Spleen (tissue), 7 donors: ENCODE measurements around the gene TOM1L2.

Experiments
- POLR2A ChIP-seq, 3 donors: fragments of 450-650 bp; IDR thresholded peaks; one replicate each; pipeline ENCODE4 v1.5.1; 2017; ENCODE audit warnings: antibody characterized with exemption in 3 of 3, mild to moderate bottlenecking in 1 of 3
- TF ChIP-seq, protein P1 (sequence below), 11 experiments: fragments of 200-600 bp in 7 of 11; fragments of 450-650 bp in 4 of 11; sonication (generic) in 4 of 11; IDR thresholded peaks in 8 of 11; conservative IDR thresholded peaks in 3 of 11; 1 replicate in 7 of 11; 2 replicates in 4 of 11; pipeline versions ENCODE4 v1.4.0 to v1.8.0; 2016 to 2021; ENCODE audit warnings: antibody characterized with exemption in 11 of 11, inconsistent platforms in 4 of 11, mild to moderate bottlenecking in 1 of 11
- donor health status: DM: no; HTN: no; CAD: no; lungs with moderate emphysema.
- donor health status: DM: no; HTN: no; CAD: no.
- donor health status: DM: no; HTN: no; CAD: no.

- no peak for TF ChIP-seq POLR2A (IDR thresholded peaks at IDR 0.05)
- TF ChIP-seq, protein P1, sequence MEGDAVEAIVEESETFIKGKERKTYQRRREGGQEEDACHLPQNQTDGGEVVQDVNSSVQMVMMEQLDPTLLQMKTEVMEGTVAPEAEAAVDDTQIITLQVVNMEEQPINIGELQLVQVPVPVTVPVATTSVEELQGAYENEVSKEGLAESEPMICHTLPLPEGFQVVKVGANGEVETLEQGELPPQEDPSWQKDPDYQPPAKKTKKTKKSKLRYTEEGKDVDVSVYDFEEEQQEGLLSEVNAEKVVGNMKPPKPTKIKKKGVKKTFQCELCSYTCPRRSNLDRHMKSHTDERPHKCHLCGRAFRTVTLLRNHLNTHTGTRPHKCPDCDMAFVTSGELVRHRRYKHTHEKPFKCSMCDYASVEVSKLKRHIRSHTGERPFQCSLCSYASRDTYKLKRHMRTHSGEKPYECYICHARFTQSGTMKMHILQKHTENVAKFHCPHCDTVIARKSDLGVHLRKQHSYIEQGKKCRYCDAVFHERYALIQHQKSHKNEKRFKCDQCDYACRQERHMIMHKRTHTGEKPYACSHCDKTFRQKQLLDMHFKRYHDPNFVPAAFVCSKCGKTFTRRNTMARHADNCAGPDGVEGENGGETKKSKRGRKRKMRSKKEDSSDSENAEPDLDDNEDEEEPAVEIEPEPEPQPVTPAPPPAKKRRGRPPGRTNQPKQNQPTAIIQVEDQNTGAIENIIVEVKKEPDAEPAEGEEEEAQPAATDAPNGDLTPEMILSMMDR (IDR thresholded peaks at IDR 0.05 in 8 of 11, conservative IDR thresholded peaks at IDR 0.05 in 3 of 11), result no peak
Observed at GRCh38 chr17:17798010-17798556, 174.1 kb downstream of the TOM1L2 start.
